GM19463 (cell line): ENCODE data around the gene UBASH3A.

ENCODE experiments used
- ATAC-seq: cut with Tn5 transposase; IDR thresholded peaks from one replicate; pipeline ENCODE4 v1.9.1; 2021; ENCODE audit warnings: mild to moderate bottlenecking, moderate library complexity; ENCODE audit not compliant: unreplicated experiment

The UBASH3A gene

GRCh38 chr21:42409366-42409765 is 5.7 kb downstream of the UBASH3A start:
- ATAC-seq = no peak

GRCh38 chr21:42411197-42411869 is 7.6 kb downstream of the UBASH3A start:
- ATAC-seq = no peak

- no peak for ATAC-seq
Measured at GRCh38 chr21:42411891-42412635, 8.4 kb downstream of the UBASH3A start.

GRCh38 chr21:42412636-42412933 is 8.9 kb downstream of the UBASH3A start:
- ATAC-seq = no peak

GRCh38 chr21:42413093-42413492 is 9.4 kb downstream of the UBASH3A start:
- ATAC-seq = no peak

- ATAC-seq = no peak
Measured at GRCh38 chr21:42413500-42413899, 9.8 kb downstream of the UBASH3A start.

- ATAC-seq = no peak
Measured at GRCh38 chr21:42414066-42414465, 10.4 kb downstream of the UBASH3A start.

- no peak for ATAC-seq
Measured at GRCh38 chr21:42414553-42414927, 10.8 kb downstream of the UBASH3A start.

- ATAC-seq = peak; percentile 87
Measured at GRCh38 chr21:42414928-42415769, 11.4 kb downstream of the UBASH3A start.

GRCh38 chr21:42417533-42417932 is 13.8 kb downstream of the UBASH3A start:
- ATAC-seq = no peak

GRCh38 chr21:42418886-42419285 is 15.2 kb downstream of the UBASH3A start:
- ATAC-seq = no peak

GRCh38 chr21:42419845-42420244 is 16.1 kb downstream of the UBASH3A start:
- ATAC-seq = no peak

GRCh38 chr21:42421018-42421793 is 17.5 kb downstream of the UBASH3A start:
- no peak for ATAC-seq

GRCh38 chr21:42423197-42423675 is 19.5 kb downstream of the UBASH3A start:
- ATAC-seq = peak; percentile 63

- ATAC-seq = peak; percentile 10
Measured at GRCh38 chr21:42423685-42424084, 20.0 kb downstream of the UBASH3A start.

GRCh38 chr21:42424914-42425541 is 21.3 kb downstream of the UBASH3A start:
- no peak for ATAC-seq

- ATAC-seq = no peak
Measured at GRCh38 chr21:42425591-42425990, 21.9 kb downstream of the UBASH3A start.

GRCh38 chr21:42426424-42426823 is 22.7 kb downstream of the UBASH3A start:
- ATAC-seq = no peak

- no peak for ATAC-seq
Measured at GRCh38 chr21:42426876-42427480, 23.3 kb downstream of the UBASH3A start.

GRCh38 chr21:42427809-42428419 is 24.2 kb downstream of the UBASH3A start:
- ATAC-seq = no peak
